ENCODE measurements around the gene VIL1.

GRCh38 chr2:218402911-218403411, 16.0 kb upstream of the VIL1 start:
- TF ChIP-seq POLR2A (IDR thresholded peaks at IDR 0.05), result no peak
- TF ChIP-seq EP300 (IDR thresholded peaks at IDR 0.05; ENCODE audit: low read depth), result no peak
- no peak for TF ChIP-seq CTCF (IDR thresholded peaks at IDR 0.05)
